ENCODE measurements around the gene UAP1. TPM values are rescaled to one million over a fixed set of nuclear protein-coding genes. Genes with fewer than 3 reads are reported as not detected.

The UAP1 gene
- total RNA-seq, 1 experiment from 2014 or later, result 39.8 TPM

DNA sequence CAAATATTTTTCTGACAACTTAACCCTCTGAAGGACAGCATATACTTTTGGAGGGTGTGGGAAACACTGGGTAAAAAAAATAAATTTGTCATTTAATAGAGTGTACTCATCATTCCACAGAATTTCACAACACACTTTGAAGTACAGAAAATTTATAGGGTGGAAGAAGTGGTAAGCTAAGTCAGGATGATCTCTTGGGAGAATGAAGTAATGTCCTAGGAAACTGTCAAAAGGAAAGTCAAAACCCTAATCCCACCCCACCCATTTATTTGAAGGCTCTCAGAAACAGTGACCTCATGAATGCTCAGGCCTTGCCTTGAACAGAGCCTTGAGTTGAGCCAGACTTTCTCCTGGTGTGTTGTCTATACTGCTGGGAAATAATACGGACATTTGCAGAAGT is 7.3 kb upstream of the UAP1 start:
- no peak overlapping the region for H2AFZ ChIP-seq
- intact Hi-C loops (cut with micrococcal nuclease; ENCODE audit: unreplicated experiment), result no loop called here
- DNase-seq, result no peak
- peaks cover 27% of the 10 kb centered on the region for H3K4me1 ChIP-seq (replicated peaks; ENCODE audit: insufficient read depth)
- H3K36me3 ChIP-seq (ENCODE audit: low read depth), result no peaks in the 10 kb centered on the region
- POLR2A ChIA-PET (ENCODE audit: unreplicated experiment), result no interaction called here
- no peak overlapping the region for H3K4me3 ChIP-seq
- BruUV-seq (replicated peaks), result no TSS peak
- H3F3A ChIP-seq (ENCODE audit: insufficient read depth, low read depth), result peaks cover 12% of the 10 kb centered on the region; the same call in 1 of the 2 replicates
- H3K9me3 ChIP-seq (ENCODE audit: insufficient read depth, low read depth), result no peaks in the 10 kb centered on the region
- CTCF ChIA-PET, result no interaction called here
- no peaks in the 10 kb centered on the region for H3K27me3 ChIP-seq (ENCODE audit: insufficient read depth, low read depth)
- H3K9me2 ChIP-seq (ENCODE audit: insufficient read depth), result no peaks in the 10 kb centered on the region
- H3K79me2 ChIP-seq (ENCODE audit: low read depth), result no peaks in the 10 kb centered on the region
- no peak for TF ChIP-seq EZH2 (IDR thresholded peaks at IDR 0.05; ENCODE audit: low read depth)
- TF ChIP-seq, protein P1, sequence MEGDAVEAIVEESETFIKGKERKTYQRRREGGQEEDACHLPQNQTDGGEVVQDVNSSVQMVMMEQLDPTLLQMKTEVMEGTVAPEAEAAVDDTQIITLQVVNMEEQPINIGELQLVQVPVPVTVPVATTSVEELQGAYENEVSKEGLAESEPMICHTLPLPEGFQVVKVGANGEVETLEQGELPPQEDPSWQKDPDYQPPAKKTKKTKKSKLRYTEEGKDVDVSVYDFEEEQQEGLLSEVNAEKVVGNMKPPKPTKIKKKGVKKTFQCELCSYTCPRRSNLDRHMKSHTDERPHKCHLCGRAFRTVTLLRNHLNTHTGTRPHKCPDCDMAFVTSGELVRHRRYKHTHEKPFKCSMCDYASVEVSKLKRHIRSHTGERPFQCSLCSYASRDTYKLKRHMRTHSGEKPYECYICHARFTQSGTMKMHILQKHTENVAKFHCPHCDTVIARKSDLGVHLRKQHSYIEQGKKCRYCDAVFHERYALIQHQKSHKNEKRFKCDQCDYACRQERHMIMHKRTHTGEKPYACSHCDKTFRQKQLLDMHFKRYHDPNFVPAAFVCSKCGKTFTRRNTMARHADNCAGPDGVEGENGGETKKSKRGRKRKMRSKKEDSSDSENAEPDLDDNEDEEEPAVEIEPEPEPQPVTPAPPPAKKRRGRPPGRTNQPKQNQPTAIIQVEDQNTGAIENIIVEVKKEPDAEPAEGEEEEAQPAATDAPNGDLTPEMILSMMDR (conservative IDR thresholded peaks at IDR 0.05), result no peak
- no peak overlapping the region for H3K4me2 ChIP-seq
- H3K27ac ChIP-seq, result no peak overlapping the region
- no peaks in the 10 kb centered on the region for H4K20me1 ChIP-seq (ENCODE audit: insufficient read depth)

DNA sequence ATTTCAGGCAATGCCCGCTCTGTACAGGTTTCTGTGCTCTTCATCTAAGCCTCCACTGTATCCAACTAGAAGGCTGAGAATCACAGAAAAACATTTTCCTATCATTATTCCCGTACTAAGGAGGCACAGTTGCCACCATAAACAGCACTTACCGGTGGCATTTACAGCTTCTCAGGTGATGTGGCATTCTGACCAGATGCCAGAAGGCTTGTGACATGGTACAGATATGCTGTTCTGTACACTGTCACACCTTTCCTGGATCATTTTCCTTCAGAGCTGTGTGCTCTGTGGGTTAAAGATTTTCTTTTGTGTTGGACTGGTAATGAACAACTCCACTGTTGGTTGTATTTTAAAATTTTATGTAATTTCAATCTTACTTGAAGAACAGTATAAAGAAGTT is 4.0 kb upstream of the UAP1 start:
- H2AFZ ChIP-seq, result no peak overlapping the region
- H3K9me3 ChIP-seq (ENCODE audit: insufficient read depth, low read depth), result no peaks in the 10 kb centered on the region
- TF ChIP-seq EZH2 (IDR thresholded peaks at IDR 0.05; ENCODE audit: low read depth), result no peak
- TF ChIP-seq, protein P1 (conservative IDR thresholded peaks at IDR 0.05), result no peak
- H3F3A ChIP-seq (ENCODE audit: insufficient read depth, low read depth), result peaks cover 5% of the 10 kb centered on the region; the same call in 1 of the 2 replicates
- no peaks in the 10 kb centered on the region for H3K9me2 ChIP-seq (ENCODE audit: insufficient read depth)
- H3K27me3 ChIP-seq (ENCODE audit: insufficient read depth, low read depth), result no peaks in the 10 kb centered on the region
- H3K4me1 ChIP-seq (replicated peaks; ENCODE audit: insufficient read depth), result peaks cover 23% of the 10 kb centered on the region
- peaks cover 7% of the 10 kb centered on the region; the same call in 1 of the 2 replicates for H3K79me2 ChIP-seq (ENCODE audit: low read depth)
- CTCF ChIA-PET, result no interaction called here
- H3K4me3 ChIP-seq, result no peak overlapping the region
- H3K27ac ChIP-seq, result no peak overlapping the region
- no peaks in the 10 kb centered on the region for H4K20me1 ChIP-seq (ENCODE audit: insufficient read depth)
- H3K36me3 ChIP-seq (ENCODE audit: low read depth), result no peaks in the 10 kb centered on the region
- no peak for DNase-seq
- no TSS peak for BruUV-seq (replicated peaks)
- no peak overlapping the region for H3K4me2 ChIP-seq
- POLR2A ChIA-PET (ENCODE audit: unreplicated experiment), result no interaction called here
- intact Hi-C loops (cut with micrococcal nuclease; ENCODE audit: unreplicated experiment), result no loop called here

DNA sequence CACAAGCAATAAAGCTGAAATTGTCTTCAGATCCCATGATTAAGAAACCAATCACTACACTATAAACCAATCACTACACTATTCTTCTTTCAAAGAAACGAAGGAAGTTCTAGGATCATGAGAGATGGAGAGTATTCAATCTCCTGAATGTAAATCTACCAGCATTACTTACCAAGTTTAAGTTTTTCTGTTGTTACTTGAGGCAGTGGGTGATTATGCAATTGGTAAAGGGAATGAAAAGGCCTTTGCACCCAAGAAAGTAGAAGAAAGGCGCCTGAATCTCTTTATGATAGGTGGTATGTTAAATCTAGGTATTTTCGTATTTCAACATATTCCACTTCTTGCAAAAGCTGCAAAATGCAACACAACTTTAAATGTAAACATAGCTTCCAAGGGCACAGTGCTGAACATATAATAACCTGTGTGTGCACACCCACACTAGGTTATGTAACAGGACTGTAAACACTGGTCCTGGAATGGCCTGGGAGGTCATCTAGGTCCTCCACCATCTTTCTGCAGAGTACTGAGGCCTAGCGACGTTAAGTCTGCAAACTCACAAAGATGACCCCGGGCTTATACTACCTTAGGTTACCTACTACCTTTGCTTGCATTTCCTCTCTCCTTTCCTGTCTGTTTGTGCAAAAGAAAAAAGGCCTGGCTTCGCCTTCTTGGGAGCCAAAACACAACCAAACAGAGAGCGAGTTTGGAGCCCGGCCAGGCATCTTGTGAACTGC is 1.1 kb upstream of the UAP1 start:
- Histone ChIP-seq H3K4me1 (replicated peaks; ENCODE audit: insufficient read depth) (peaks cover 17% of the 10 kb centered on the region), H3K9me3 (ENCODE audit: insufficient read depth, low read depth) (no peaks in the 10 kb centered on the region), H3K9me2 (ENCODE audit: insufficient read depth) (0 out of 2 replicates have a peak, but pooled peaks cover 1% of the 10 kb centered on the region), H2AFZ (peak overlapping the region; percentile 87), H3K79me2 (ENCODE audit: low read depth) (peaks cover 37% of the 10 kb centered on the region), H3K27ac (peak overlapping the region; percentile 53), H3K27me3 (ENCODE audit: insufficient read depth, low read depth) (no peaks in the 10 kb centered on the region), H3K4me3 (peak overlapping the region; percentile 70), H3K4me2 (peak overlapping the region; percentile 84), H3F3A (ENCODE audit: insufficient read depth, low read depth) (no peaks in the 10 kb centered on the region), H3K36me3 (ENCODE audit: low read depth) (no peaks in the 10 kb centered on the region), H4K20me1 (ENCODE audit: insufficient read depth) (0 out of 2 replicates have a peak, but pooled peaks cover 3% of the 10 kb centered on the region)
- TF ChIP-seq, protein P1 (conservative IDR thresholded peaks at IDR 0.05), result no peak
- no peak for TF ChIP-seq EZH2 (IDR thresholded peaks at IDR 0.05; ENCODE audit: low read depth)
- CTCF ChIA-PET, result interaction anchor here (0.7 kb wide), 1 partner anchor 340 kb away, joined by 3 read pairs; no protein-coding TSS in a partner anchor
- no peak for DNase-seq
- POLR2A ChIA-PET (ENCODE audit: unreplicated experiment), result interaction anchor here (0.6 to 1.1 kb wide), 2 partner anchors 19 to 71 kb away, joined by 7 to 10 read pairs; no protein-coding TSS in a partner anchor
- intact Hi-C loops (cut with micrococcal nuclease; ENCODE audit: unreplicated experiment), result loop anchor here (1.0 to 5.0 kb wide), 4 partner anchors 7 to 64 kb away; partner anchors contain the start of gene UHMK1
- TSS peak; percentile 97 for BruUV-seq (replicated peaks)

All from PC-9 (cell line).